ENCODE measurements around the gene ACOT13.
"Not testable (repeated sequence)": the region's sequence is repeated elsewhere in the genome, so short reads cannot be mapped to it uniquely, and the experiment has no call there.

The ACOT13 gene

DNA sequence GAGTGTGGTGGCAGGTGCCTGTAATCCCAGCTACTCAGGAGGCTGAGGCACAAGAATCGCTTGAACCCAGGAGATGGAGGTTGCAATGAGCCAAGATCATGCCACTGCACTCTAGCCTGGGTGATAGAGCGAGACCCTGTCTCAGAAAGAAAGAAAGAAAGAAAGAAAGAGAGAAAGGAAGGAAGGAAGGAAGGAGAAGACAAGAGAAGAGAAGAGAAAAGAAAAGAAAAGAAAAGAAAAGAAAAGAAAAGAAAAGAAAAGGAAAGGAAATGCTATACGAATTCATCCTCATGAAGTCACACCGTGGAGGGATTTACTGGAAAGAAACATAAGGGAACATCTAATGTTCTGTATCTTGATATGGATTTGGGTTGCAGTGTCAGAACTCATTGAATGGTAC lies 67.8 kb downstream of the ACOT13 start:
- not testable (repeated sequence) for DNase-seq

DNA sequence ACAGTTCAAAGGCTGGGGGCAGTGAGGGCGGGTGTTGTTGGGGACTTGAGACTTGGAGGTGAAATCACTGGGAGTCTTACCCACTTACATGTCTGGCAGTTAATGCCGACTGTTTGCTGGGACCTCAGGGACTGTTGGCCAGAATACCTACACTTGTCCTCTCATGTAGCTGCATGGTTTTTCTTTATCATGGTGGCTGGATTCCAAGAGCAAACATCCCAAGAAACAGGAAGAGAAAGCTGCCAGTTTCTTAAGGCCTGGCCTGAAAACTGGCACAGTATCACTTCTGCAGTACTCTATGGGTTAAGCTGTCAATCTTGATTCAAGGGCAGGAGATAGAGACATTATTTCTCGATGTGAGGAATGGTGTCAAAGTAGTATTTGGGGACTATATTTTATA lies 71.9 kb downstream of the ACOT13 start:
- no peak for DNase-seq

DNA sequence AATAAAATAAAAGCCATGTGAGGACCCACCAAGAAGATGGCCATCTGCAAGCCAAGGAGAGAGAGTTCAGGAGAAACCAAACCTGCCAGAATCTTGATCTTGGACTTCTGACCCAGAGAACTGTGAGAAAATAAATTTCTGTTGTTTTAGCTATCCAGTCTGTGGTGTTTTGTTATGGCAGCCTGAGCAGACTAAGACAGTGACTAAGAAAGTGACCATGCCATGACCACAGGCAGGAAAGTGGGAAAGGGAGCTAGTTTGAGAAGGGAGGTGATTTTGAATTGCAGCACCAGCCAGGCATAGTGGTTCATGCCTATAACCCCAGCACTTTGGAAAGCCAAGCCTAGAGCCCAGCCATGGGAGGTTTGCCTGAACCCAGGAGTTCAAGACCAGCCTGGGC lies 74.0 kb downstream of the ACOT13 start:
- DNase-seq: no peak

DNA sequence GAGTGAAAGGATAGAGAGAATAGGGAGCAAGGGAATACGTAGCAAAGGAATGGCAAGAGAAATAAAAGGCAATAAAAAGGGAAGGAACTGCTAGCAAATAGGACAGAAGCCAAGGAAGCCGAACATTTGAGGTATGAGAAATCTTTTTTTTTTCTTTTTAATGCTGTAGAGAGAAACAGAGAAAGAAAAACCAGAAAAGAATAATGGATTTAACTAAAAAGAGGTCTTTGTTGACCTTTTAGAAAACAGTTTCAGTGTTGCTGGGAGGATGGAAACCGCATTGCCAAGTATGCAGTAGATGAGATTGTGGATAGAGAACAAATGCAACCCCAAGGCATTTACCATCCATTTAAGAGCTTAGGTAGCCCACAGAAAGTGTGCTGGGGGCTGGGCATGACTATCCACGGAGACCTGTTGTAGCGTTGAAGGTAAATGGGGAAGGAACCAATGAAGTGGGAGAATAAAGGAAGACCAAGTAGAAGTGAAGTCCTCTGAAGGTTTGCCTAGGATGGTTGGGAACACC lies 75.4 kb downstream of the ACOT13 start:
- no peak for DNase-seq

DNA sequence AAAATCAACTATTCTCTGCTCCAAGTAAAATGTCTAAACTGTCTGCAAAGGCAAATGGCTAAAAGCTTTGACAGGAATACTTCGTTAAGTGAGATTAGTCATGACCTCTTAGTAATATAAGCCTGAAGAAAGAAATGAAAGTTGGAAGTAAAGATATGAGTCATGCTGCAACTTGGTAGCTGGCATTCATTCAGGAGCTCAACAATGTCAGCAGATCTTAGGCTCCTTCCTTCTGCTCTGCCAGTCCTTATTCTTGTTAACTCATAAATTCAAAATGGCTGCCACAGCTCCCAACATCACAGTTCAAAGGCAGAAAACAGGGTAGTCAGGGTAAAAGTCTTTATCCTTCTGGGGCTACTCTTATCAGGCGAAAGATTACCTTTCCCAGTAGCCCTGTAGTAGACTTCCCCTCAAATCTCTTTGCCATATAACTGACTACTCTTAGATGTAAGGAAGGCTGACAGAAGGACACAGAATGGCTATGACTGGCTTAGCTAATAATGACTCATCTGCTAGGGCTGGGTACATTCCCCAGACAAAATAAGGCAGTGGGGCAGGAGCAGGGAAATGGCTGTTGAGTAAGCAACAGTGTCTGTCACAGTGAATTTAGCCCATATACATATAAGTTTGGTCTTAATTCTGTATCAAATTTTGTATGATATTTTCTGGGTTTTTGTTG lies 76.5 kb downstream of the ACOT13 start:
- DNase-seq: no peak

DNA sequence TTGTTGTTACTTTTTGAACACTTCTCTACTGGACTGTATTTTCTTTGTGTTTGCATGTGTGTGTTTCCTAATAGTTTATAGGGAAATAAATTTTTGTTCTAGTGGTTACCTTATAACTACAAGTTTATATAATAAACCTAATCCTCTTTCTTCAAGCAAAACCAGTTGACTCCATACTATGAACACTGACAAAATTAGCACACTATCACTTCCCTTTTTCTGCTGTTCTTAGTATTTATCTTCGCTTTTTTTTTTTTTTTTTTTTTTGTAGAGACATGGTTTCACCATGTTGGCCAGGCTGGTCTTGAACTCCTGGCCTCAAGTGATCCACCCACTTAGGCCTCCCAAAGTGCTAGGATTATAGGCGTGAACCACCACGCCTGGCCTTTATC lies 77.1 kb downstream of the ACOT13 start:
- no peak for DNase-seq

DNA sequence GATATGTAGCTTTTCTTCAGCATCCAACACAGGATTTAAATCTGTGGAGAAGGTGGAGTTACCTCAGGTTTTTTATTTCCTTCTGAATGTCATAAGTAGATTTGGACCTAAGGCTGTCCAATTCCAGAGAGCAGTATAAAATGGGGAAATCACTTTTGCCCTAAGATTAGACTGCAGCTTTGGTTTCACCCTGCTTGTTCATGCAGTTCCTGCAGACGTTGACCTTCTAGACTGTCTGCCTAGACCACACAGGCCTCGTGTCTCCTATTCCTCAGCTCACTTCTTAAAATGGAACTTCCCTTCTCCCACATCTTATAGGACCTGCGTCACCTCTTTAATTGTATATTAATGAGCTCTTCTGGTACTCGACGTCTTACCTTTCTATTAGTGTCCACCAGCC lies 78.0 kb downstream of the ACOT13 start:
- DNase-seq: no peak

DNA sequence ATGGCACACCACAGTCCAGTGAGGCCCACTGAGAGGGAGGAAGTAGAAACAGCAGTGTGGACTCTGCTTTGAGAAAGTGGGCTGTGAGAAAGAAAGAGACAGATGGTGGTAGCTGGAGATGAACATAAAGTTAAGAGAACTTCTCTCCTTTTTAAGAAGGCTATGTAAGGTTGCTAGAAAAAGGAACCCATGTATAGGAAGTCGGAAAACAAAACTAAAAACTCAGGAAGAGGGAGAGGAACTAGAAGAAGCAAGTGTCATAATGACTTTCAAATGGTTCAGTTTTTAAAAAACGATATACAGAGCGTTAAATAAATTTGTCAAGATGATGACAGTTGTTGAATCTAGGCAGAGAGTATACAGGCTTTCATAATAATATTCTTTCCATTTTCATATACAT lies 82.4 kb downstream of the ACOT13 start:
- DNase-seq: no peak

DNA sequence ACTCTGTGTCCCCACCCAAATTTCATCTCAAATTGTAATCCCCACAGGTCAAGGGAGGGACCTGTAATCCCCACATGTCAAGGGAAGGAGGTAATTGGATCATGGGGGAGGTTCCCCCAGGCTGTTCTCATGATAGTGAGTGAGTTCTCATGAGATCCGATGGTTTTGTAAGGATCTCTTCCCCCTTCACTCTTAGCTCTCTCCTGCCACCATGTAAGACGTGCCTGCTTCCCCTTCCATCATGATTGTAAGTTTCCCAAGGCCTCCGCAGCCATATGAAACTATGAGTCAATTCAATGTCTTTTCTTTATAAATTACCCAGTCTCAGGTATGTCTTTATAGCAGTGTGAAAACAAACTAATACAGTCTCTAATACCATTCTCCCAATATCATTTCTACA lies 84.0 kb downstream of the ACOT13 start:
- not testable (repeated sequence) for DNase-seq

DNA sequence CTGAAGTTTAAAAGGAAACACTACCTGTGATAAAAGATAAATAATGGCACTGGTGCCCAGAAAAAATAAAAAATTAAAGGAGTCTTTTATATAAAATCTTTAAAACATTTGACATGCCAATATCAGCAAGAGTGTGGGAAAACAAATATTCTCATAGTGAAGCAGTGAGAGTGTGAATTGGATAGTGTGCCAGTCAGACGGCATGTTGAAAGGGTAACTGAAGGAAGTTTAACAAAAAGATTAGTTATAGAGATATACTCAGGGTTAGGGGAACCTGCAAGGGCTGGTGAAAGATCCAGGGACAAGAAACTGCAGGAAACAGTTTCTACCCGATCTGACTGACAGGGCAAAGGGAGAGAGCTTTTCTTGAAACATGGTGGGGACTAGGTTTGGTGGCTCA lies 85.6 kb downstream of the ACOT13 start:
- no peak for DNase-seq

DNA sequence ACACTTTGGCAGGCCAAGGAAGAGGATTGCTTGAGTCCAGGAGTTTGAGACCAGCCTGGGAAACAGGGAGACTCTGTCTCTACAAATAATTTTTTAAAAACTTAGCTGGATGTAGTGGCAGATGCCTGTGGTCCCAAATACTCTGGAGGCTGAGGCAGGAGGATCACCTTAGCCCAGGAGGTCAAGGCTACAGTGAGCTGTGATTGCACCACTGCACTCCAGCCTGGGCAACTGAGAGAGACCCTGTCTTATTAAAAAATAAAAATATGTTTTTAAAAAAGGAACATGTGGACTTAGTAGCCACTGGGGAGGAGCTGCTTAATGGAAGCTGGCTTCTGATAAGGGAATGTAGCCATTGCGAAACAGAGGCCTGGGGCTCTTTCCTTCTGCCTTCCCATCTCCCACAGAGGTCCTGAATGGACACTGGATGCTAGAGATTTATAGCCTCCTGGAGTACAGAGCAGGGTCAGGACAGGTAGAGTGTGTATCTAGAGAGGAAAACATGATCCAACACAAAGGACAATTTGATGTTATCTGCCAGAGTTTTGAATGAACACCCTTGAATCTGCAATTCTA lies 86.1 kb downstream of the ACOT13 start:
- no peak for DNase-seq

DNA sequence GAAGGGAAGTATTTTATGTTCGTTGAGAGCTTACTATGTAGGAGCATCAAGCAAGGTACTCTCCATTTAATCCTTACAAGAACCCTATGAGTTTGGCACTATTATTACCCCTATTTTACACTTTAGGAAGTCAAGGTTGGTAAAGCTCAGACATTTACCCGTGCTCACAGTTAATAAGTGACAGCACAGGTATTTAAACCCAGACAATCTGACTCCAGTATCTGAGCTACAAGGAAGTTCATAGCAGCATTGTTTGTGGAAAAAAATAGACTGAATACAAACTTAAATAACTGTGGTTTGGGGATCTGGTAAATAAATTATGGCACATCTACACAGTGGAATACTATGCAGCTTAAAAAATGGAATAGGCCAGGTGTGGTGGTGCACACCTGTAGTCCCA lies 86.7 kb downstream of the ACOT13 start:
- DNase-seq: no peak

DNA sequence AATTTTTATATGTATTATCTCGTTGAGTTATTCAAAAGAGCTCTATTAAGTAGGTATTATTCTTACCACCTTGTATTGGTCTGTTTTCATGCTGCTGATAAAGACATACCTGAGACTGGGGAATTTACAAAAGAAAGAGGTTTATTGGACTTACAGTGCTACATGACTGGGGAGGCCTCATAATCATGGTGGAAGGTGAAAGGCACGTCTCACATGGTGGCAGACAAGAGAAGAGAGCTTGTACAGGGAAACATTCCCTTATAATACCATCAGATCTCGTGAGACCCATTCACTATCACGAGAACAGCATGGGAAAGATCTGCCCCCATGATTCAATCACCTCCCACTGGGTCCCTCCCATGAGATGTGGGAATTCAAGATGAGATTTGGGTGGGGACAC lies 87.5 kb downstream of the ACOT13 start:
- DNase-seq: not testable (repeated sequence)
